ENCODE measurements around the gene LPGAT1. TPM values are rescaled to one million over a fixed set of nuclear protein-coding genes. Genes with fewer than 3 reads are reported as not detected.
"Not testable (repeated sequence)": the region's sequence is repeated elsewhere in the genome, so short reads cannot be mapped to it uniquely, and the experiment has no call there.

Gene LPGAT1, protein sequence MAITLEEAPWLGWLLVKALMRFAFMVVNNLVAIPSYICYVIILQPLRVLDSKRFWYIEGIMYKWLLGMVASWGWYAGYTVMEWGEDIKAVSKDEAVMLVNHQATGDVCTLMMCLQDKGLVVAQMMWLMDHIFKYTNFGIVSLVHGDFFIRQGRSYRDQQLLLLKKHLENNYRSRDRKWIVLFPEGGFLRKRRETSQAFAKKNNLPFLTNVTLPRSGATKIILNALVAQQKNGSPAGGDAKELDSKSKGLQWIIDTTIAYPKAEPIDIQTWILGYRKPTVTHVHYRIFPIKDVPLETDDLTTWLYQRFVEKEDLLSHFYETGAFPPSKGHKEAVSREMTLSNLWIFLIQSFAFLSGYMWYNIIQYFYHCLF
- polyA plus RNA-seq (ENCODE audit: insufficient read depth in 1 of 5, insufficient read length in 5 of 5, low replicate concordance in 1 of 5), result 10 to 100 TPM; 14.8 to 23.5 (median 17.7) TPM
- long read RNA-seq, donor 1, full-length matches to known transcripts, result 1 of 1 reads
- long read RNA-seq, donor 1, partial matches to known transcripts, result 0 of 1 reads
- long read RNA-seq, donor 1, other reads (novel, unspliced or antisense), result 0 of 1 reads
- long read RNA-seq, donor 2, result 0 reads
- long read RNA-seq, donor 3, result 0 reads
- long read RNA-seq, donor 4, result 0 reads
- long read RNA-seq, donor 5, result 0 reads
- long read RNA-seq, donor 6, partial matches to known transcripts, result 0 of 5 reads
- long read RNA-seq, donor 6, other reads (novel, unspliced or antisense), result 5 of 5 reads
- long read RNA-seq, donor 7, result 0 reads
- long read RNA-seq, donor 8, result 0 reads

DNA sequence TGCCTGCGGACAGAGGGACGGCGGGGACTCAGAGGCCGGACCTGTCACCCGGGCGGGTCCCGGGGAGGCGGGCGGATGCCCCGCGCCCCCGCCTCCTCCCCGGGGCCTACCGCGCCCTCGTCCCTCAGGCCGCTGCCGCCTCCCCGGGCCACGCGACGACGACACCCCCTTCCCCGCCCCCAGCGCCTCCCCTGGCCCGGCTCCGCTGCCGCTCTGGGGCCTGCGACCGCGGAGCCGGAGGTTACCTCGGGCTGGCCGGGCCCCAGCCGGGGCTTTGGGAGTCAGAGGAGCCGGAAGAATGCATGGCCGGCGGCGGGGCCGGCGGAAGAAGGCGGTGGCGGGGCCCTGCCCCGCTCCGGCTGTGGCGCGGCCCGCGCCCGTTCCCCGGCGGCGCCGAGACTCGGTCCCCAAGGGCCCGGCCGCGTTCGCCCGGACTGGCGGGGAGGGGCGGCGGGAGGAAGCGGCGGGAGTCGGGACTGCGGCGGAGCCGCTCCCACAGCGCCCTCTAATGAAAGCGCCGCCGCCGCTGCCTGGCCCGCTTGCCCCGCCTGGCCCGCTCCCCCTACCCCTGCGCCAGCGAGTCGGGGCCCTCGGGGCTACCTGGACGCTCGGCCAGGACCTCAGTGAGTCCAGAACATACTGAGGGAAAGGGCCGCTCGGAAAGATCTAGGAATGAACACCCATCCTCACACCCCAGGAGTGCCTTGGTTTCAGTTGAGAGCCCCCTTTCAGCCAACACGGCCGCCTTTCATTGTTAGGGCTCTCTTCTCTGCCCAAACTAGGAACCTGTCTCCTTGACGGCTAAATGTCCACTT is at the start of gene LPGAT1:
TSS of gene LPGAT1 (minus strand) at position 436 of the 815 bp plus-strand sequence. CDS start 1,467 bp downstream, outside the sequence.
- peak; percentile 70 to 73 for DNase-seq

DNA sequence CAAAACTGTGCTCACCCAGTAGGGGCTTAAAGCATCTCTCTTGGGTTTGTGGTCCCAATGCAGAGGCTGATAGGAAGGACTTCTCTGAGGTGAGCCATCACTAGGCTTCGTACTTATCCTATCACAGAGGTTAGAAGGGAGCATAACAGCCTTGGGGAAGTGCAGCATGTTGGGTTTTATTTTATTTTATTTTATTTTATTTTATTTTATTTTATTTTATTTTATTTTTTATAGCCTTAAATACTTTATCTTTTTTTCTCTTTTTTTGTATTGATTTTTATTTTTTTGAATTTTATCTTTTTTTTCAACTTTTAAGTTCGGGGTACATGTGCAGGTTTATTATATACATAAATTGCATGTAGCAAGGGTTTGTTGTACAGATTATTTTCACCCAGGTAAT is 48.9 kb upstream of the LPGAT1 start:
- DNase-seq, result no peak

DNA sequence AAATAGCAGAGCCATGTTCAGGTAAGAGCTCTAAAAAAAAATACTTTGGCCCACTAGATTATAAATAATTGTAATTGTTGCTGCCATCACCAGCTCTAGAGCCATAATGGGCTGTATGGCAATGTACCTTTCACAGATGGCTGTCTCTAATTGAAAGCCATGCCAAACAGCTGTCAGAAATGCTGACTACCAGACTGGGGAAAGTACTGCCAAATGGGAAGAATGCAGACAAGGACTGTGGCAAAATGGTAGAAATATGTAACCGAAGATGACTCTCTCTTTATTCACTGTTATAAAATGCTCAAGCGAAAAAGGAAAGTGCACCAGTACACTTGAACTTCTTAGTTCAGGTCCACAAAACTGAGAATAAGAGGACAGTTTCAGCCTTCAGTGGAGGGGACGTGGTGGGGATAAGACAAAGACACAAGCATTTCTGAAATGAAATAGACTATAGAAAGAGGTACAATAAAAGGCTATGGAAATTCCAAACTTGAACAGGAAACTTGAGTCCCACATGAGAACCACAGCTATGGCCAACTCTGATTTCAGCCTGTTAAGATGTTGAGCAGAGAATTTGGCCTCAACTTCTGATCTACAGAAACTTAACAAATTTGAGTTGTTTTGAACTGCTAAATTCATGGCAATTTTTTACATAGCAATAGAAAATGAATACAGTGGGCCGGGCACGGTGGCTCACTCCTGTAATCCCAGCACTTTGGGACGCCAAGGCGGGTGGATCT is 46.5 kb upstream of the LPGAT1 start:
- no peak for DNase-seq

DNA sequence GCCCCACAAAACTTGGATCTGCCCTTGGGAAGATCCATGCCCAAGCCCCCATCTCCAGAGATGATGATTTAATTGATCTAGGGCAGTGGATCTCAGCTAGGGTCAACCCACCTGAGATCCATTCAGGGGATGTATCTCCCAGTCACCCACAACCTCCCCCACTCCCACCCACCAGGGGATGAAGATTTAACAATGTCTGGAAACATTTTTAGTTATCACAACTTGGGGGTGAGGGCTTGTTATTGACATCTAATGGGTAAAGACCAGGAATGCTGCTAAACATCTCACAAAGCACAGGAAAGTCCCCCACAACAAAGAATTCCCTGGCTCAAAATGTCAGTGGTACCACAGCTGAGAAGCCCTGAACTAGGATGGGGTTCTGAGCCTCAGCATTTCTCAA is 45.0 kb upstream of the LPGAT1 start:
- DNase-seq, result no peak

DNA sequence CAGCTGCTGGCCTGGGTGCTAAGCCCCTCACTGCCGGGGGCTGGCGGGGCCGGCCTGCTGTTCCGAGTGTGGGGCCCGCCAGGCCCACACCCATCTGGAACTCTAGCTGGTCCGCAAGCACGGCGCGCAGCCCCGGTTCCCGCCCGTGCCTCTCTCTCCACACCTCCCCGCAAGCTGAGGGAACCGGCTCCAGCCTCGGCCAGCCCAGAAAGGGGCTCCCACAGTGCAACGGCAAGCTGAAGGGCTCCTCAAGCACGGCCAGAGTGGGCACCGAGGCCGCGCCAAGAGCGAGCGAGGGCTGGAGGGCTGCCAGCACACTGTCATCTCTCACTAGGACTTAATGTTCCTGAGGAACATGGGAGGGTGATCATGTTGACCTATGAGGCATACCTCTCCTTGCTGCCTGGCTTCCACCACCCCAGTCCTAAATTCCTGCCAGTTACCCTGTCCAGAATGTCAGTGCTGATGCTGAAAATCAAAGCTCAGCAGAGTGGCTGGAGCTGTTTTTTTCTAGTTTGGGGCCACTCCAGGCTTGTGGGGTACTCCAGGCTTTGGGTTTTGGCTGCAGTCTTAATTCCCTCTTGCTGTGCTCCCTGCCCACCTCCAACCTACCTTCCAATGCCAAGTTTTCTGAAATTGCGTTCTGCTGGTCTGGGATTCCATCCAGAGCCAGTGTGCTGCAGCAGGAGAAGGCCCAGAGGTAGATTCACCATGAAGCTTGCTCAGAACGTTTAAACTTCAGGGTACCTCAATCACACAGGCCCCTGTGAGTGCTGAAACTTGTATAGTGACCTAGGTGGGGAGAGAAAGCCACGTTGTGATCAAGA is 44.2 kb upstream of the LPGAT1 start:
- no peak for DNase-seq

DNA sequence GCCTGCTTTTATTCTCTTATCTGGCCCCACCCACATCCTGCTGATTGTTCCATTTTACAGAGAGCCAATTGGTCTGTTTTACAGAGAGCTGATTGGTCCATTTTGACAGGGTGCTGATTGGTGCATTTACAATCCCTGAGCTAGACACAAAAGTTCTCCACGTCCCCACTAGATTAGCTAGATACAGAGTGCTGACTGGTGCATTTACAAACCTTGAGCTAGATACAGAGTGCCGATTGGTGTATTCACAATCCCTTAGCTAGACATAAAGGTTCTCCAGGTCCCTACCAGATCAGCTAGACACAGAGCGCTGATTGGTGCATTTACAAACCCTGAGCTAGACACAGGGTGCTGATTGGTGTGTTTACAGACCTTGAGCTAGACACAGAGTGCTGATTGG is 43.2 kb upstream of the LPGAT1 start:
- DNase-seq, result not testable (repeated sequence)

DNA sequence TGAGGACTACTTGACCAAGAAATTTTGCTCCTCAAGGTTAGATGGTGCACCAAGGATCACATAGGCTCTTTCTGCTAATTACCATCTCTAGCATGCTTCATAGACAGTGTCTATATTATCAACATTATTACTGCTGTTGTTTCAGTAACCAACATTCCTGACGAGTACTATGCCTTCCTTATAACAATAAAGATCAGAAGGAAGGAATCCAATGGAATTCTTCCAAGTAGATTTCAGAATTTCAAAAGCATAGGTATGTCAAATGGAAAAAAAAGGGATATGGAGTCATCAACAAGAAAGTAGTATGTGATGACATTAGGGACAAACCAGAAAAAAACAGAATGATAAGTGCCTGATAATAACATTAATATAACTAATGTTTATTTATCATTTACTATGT is 39.6 kb upstream of the LPGAT1 start:
- DNase-seq, result no peak

DNA sequence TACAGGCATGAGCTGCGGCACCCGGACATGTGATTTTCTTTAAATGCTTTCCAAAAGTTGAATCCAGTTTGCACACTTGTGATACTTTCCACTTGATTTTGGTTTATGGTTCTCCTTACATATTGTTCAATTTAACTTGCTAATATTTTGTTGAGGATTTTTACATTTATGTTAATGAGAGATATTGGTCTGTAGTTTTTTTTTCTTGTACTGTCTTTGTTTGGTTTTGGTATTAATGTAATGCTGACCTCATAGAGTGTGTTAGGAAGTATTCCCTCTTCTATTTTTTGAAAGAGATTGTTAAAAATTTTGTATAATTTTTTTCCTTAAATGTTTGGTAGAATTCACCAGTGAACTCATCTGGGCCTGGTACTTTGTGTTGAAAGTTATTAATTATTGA is 34.6 kb upstream of the LPGAT1 start:
- DNase-seq, result no peak

DNA sequence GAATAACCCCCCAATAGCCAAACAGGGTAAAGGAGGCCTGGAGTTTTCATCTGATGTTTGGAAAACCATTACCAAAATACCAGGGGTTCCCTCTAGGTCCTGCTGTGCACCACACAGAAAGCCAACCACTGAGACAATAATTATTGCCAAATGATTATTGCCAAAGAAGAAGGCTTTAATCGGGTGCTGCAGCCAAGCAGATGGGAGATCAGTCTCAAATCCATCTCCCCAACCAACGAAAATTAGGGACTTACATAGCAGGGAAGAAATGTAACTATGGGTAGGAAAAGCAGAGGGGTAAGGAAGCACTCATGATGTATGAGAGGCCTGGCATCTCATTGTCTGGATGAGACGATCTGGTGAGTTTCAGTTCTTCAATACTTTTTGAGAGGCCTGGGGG is 28.8 kb upstream of the LPGAT1 start:
- no peak for DNase-seq

DNA sequence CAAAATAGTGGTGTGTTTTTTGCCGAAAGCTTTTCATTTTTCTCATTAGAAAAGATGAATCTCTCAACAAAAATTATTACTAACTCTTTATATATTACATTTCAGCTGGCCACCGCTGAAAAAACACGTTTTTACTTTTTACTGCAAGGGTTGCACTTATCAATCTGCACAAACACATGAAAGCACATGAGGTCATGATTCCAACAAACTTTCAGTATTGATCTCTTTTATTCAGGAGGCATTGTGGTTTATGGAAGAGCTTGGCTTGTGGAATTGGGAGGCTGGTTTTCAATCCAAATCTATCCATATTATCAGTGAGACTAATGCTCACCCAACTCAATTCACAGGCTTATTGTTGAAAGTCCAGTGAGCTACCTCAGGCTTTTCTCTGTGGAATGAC is 20.6 kb upstream of the LPGAT1 start:
- no peak for DNase-seq

DNA sequence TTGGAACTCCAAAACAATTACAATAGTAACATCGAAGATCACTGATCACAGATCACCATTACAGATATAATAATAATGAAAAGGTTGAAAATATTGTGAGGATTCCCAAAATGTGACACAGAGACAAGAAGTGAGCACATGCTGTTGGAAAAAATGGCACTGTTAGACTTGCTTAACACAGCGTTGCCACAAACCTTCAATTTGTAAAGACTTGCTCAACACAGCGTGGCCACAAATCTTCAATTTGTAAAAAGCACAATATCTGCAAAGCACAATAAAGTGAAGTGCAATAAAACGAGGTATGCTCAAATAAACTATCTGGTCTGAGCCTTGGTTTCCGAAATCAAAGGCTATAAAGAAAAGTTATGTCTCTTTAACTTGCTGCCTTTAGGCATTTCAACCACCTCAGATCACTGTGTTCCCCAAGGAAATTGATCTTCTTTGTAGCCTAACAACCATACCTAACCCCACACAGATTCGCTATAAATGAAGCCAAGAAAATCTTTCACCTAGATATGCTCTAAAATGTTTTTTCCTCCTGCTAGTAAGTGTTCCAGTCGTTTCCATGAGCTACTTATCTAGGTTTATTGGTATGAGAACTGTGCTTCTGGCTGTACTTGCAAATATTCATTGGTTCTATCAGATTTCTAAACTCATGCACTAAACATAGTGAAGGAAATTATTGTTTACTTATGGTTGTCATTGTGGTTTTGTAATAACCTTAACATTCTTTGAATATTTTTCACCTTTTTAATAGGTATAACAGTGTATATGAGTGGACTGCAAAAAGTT is 13.1 kb upstream of the LPGAT1 start:
- DNase-seq, result no peak

DNA sequence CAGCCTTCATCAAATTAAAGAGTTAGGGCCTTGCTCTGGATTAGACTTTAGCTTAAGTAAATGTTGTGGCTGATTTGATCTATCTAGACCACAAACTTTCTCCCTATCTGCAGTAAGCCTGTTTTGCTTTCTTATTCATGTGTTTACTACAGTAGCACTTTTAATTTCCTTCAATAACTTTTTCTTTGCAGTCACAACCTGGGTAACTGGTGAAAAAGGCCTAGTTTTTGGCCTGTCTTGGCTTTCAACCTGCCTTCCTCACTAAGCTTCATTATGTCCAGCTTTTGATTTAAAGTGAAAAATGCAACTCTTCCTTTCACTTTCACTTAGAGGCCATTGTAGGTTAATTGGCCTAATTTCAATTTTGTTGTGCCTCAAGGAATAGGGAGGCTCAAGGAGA is 12.5 kb upstream of the LPGAT1 start:
- no peak for DNase-seq

DNA sequence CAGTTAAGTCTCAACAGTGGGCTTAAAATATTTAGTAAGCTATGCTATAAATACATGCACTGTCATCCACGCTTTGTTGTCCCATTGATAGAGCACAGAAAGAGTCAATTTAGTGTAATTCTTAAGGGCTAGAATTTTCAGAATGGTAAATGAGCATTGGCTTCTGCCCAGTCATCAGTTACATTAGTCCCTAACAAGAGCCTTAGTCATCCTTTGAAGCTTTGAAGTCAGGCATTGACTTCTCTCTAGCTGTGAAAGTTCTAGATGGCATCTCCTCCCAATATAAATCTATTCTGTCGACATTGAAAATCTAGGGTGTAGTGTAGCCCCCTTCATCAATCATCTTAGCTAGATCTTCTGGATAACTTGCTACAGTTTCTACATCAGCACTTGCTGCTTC is 12.0 kb upstream of the LPGAT1 start:
- no peak for DNase-seq

DNA sequence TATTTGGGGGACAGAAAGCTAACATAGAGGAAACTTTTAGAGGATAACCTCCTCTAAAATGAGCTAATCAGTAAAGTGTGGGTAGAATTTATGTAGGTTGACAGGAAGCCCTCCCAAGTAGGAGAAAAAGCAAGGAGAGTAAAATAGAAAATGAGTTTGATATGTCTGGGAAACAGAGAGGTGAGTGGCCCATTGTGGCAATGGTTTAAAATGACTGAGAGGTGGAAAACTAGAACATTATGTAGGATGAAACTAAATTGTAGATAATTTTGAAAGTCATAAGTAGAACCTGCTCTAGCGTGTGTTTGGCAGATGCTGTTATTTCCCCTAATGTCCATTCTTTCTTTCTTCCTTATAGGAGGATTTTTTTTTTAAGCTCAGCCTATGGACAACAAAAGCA is 8.5 kb upstream of the LPGAT1 start:
- no peak for DNase-seq

DNA sequence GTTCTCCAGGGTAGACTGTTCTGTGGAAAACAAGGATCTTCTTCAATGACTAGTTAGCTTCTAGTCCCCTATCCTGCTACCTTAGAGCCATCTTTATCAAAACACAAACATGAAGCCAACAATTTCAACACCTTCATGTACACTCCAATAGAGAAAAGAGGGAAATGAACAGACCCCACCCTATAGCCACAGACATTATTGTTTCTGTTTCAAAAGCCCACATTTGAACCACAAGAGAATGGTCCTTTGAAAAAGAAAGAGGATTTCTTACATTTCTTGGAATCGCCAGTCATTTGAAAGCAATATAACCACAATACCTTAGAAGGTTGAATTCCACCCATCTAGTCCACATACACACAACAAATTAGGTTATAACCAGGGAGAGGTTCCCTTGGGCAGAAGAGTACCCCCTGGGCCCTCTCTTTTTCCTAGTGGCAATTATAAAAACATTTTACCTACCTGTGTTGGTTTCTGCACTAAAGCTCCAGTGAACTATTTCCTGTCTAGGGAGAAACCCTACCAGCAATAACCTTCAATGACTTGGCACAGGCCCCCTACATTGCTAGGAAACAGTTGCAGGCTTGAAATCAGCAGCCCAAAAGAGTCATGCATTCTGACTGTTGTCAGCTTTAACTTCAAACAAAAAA is 2.7 kb upstream of the LPGAT1 start:
- DNase-seq, result no peak

DNA sequence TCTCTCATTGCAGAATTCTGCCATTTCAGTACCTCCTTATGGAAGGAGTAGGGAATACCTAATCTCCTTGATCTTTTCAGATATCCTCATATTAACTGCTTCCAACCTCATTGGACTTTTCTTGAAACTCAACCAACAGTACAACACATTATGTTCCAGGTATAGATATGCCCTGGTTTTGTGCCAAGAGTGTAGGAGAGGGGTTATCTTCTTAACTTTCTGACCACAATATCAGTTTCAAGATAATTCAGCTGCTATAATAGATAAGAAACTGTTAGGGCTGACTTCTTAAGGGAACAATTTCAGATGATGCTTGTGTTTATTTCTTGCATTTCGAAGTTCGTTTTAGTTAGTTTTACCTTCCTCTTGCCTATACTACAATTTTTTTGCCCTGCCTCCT is 2.1 kb upstream of the LPGAT1 start:
- no peak for DNase-seq

DNA sequence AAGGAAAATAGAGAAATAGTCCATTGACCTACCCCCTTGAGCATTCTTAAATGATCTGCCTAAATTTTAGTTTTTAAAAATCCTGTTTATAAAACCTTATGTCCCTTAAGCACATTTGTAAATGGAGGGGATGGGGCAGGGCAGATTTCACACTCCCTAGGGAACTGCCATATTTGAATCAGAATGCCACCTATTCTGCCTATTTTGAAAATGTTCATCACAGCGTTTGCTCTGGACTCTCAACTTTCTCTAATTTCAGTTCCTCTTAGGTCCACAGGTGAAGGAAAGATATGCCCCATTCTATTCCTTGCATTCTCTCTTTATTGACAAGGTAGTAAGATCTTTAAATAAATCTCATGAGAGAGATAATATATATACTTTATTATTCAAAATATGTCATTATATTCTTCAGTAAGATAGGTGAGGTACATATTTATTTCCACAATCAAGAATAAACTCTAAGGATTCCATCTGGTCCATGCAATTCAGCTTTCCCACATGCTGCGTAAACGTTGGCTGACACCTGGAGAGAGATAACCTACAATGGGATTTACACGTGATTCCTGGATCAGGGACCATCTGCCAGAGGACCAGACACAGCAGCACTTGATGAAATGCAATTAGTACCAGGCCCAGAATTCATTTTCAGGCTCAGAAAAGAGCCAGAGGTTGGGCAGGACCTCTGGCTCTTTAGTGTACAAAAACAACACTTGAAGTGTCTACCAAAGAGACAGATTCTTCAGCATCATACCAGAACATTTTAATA is 1.2 kb upstream of the LPGAT1 start:
- DNase-seq, result no peak

DNA sequence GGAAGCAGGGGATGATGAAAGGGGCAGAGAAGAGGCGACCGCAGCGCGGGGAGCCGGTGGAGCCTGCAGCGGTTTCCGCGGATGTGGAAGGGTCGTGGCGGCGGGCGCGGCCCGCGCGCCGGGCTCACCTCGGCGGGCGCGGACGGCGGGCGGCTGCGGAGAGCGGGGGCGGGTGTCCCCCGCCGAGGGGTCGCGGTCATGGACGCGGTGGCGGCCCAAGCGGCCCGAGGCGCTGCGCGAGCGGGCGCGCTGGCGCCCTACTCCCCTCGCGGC is 572 bp downstream of the LPGAT1 start:
- no peak for DNase-seq
